DOHH2 (cell line): ENCODE measurements around the gene CFAP74.

Experiments
- H3F3A ChIP-seq: fragments of 200-600 bp; sonication (generic), shearing (Covaris generic); 2 replicates; pipeline ENCODE4 v1.6.0; 2016; ENCODE audit warnings: antibody characterized with exemption, mild to moderate bottlenecking; ENCODE audit not compliant: control insufficient read depth, insufficient read depth
- H3K27ac ChIP-seq: fragments of 200-600 bp; sonication (generic); 2 replicates; pipeline ENCODE4 v1.5.1; 2014; ENCODE audit warnings: low read depth, mild to moderate bottlenecking, low read length, moderate library complexity
- H3K27me3 ChIP-seq: fragments of 200-600 bp; sonication (generic); 2 replicates; pipeline ENCODE4 v1.6.1; 2014; ENCODE audit warnings: mild to moderate bottlenecking, low read length, mixed read lengths; ENCODE audit not compliant: control insufficient read depth
- H3K36me3 ChIP-seq: fragments of 200-600 bp; sonication (generic); 2 replicates; pipeline ENCODE4 v1.6.1; 2014; ENCODE audit warnings: mild to moderate bottlenecking, low read length, moderate library complexity, mixed read lengths; ENCODE audit not compliant: control insufficient read depth
- H3K4me1 ChIP-seq: fragments of 200-600 bp; sonication (generic); 2 replicates; pipeline ENCODE4 v1.6.1; 2014; ENCODE audit warnings: mild to moderate bottlenecking, low read length, mixed read lengths; ENCODE audit not compliant: control insufficient read depth
- H3K4me2 ChIP-seq: fragments of 200-600 bp; sonication (generic); 2 replicates; pipeline ENCODE4 v1.6.0; 2014; ENCODE audit warnings: mild to moderate bottlenecking, low read length, moderate library complexity
- H3K4me3 ChIP-seq: fragments of 200-600 bp; sonication (generic); 2 replicates; pipeline ENCODE4 v1.5.1; 2014; ENCODE audit warnings: mild to moderate bottlenecking, low read length, mixed read lengths
- H3K79me2 ChIP-seq: fragments of 200-600 bp; sonication (generic); 2 replicates; pipeline ENCODE4 v1.6.1; 2014; ENCODE audit warnings: mild to moderate bottlenecking, low read length, mixed read lengths; ENCODE audit not compliant: control insufficient read depth
- H3K9me2 ChIP-seq: fragments of 200-600 bp; sonication (generic); replicated peaks from 2 replicates; pipeline ENCODE4 v1.6.1; 2014; ENCODE audit warnings: mild to moderate bottlenecking, low read length, mixed read lengths; ENCODE audit not compliant: control insufficient read depth
- H3K9me3 ChIP-seq: fragments of 200-600 bp; sonication (generic); 2 replicates; pipeline ENCODE4 v1.6.1; 2014; ENCODE audit warnings: antibody characterized with exemption, low read length, mixed read lengths; ENCODE audit not compliant: control insufficient read depth, insufficient read depth
- H4K20me1 ChIP-seq: fragments of 200-600 bp; sonication (generic); 2 replicates; pipeline ENCODE4 v1.6.0; 2014; ENCODE audit warnings: low read depth, mild to moderate bottlenecking, antibody characterized with exemption, low read length, moderate library complexity; ENCODE audit not compliant: control insufficient read depth, insufficient read depth
- CTCF ChIP-seq: fragments of 200-600 bp; sonication (generic); IDR thresholded peaks from one replicate; pipeline ENCODE4 v1.5.1; 2014; ENCODE audit warnings: antibody characterized with exemption, mild to moderate bottlenecking, low read depth, low read length; ENCODE audit not compliant: poor library complexity, severe bottlenecking
- EZH2phosphoT487 ChIP-seq: fragments of 200-600 bp; sonication (generic); IDR thresholded peaks from 2 replicates; pipeline ENCODE4 v1.6.1; 2017; ENCODE audit warnings: borderline replicate concordance, mild to moderate bottlenecking, antibody characterized with exemption, low read length, moderate library complexity, mixed read lengths

Gene CFAP74

DNA sequence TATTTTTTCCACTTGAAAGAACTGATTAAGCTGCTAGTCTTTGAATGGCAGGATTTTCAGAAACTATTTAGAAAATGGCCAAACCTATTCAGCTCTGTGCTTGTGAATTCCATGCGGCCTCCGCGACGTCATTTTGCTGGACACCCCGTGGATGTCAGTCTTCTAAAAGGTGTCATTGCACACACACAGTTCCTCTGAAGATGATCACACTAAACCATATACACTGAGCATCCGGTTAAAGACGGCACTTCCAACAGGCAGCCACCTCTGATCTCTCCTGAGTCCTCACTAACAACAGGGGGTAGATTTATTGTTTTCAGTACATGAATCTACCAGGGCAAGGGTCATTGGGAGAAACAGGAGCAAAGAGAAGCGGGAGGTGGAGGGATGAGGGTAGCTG lies 9.1 kb downstream of the CFAP74 start:
- Histone ChIP-seq H3K9me3 (no peaks in the 10 kb centered on the region), H3K9me2 (no peaks in the 10 kb centered on the region), H3K79me2 (no peaks in the 10 kb centered on the region), H3K27ac (no peak overlapping the region), H3K4me1 (peaks cover 5% of the 10 kb centered on the region), H4K20me1 (no peaks in the 10 kb centered on the region), H3K27me3 (no peaks in the 10 kb centered on the region), H3F3A (no peaks in the 10 kb centered on the region), H3K36me3 (no peaks in the 10 kb centered on the region), H3K4me2 (no peak overlapping the region), H3K4me3 (no peak overlapping the region)
- TF ChIP-seq EZH2phosphoT487: no peak
- TF ChIP-seq CTCF: no peak

DNA sequence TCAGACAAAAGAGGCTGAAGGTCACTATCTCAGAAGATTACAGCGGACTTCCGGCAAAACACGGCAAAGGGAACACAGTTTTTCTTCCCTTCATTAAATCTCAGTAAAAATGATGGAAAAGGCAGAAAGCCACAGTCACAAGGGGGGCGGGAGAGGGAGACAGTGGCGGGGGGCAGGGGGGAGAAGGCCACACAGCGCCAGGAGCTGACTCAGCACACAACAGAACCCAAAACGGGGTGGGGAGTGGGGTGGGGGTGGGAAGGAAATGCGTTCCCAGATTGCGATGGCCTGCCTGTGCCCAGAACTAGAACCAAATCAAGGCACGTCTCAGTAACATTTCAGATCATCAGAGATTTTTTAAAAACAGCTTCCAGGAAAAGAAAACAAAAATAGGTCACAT lies 13.4 kb downstream of the CFAP74 start:
- no peak overlapping the region for H3K4me2 ChIP-seq
- H3K9me2 ChIP-seq: no peaks in the 10 kb centered on the region
- no peaks in the 10 kb centered on the region for H3K27me3 ChIP-seq
- H3K4me3 ChIP-seq: no peak overlapping the region
- no peaks in the 10 kb centered on the region for H3K9me3 ChIP-seq
- TF ChIP-seq CTCF (no peak), EZH2phosphoT487 (no peak)
- no peaks in the 10 kb centered on the region for H4K20me1 ChIP-seq
- no peaks in the 10 kb centered on the region for H3K4me1 ChIP-seq
- H3K36me3 ChIP-seq: no peaks in the 10 kb centered on the region
- no peak overlapping the region for H3K27ac ChIP-seq
- H3F3A ChIP-seq: no peaks in the 10 kb centered on the region
- no peaks in the 10 kb centered on the region for H3K79me2 ChIP-seq

- Histone ChIP-seq H3K4me3 (no peak overlapping the region), H3K4me2 (no peak overlapping the region), H3K27ac (no peak overlapping the region), H4K20me1 (no peaks in the 10 kb centered on the region), H3F3A (no peaks in the 10 kb centered on the region), H3K36me3 (no peaks in the 10 kb centered on the region), H3K4me1 (no peaks in the 10 kb centered on the region), H3K9me3 (no peaks in the 10 kb centered on the region), H3K79me2 (no peaks in the 10 kb centered on the region), H3K27me3 (no peaks in the 10 kb centered on the region), H3K9me2 (no peaks in the 10 kb centered on the region)
- no peak for TF ChIP-seq CTCF
- no peak for TF ChIP-seq EZH2phosphoT487
Measured at GRCh38 chr1:1989789-1990188, 13.8 kb downstream of the CFAP74 start.

DNA sequence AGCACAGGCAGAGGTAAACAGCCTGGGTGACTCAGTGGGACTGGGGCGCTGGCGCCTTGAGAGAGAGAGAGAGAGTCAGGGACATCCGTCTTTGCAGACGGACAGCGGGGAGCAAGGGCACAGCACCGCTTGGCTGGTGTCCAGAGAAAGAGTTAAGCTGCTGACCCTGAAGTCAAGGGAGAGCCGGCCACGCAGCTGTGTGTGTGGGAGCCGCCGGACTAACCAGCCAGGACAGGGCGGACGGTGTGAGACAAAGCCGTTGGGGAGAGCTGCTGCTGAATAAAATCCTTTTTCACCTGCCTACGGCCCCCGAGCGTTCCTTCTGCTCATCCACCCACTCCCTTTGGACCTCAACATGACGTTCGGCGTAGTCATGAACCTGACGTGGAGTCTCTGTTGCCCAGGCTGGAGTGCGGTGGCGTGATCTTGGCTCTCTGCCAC lies 14.5 kb downstream of the CFAP74 start:
- Histone ChIP-seq H3K9me3 (no peaks in the 10 kb centered on the region), H3K4me3 (no peak overlapping the region), H3K4me2 (no peak overlapping the region), H3F3A (no peaks in the 10 kb centered on the region), H3K36me3 (no peaks in the 10 kb centered on the region), H3K79me2 (no peaks in the 10 kb centered on the region), H3K4me1 (no peaks in the 10 kb centered on the region), H3K27me3 (no peaks in the 10 kb centered on the region), H3K27ac (no peak overlapping the region), H3K9me2 (no peaks in the 10 kb centered on the region), H4K20me1 (no peaks in the 10 kb centered on the region)
- no peak for TF ChIP-seq EZH2phosphoT487
- TF ChIP-seq CTCF: no peak
